HEK293T (cell line): ENCODE data around the gene DNAH14.

Experiments used
- BHLHE40 ChIP-seq: fragments of 450-650 bp; IDR thresholded peaks from 2 replicates; pipeline ENCODE4 v1.6.1; 2016; ENCODE audit warnings: mild to moderate bottlenecking, moderate library complexity, borderline replicate concordance
- ELF4 ChIP-seq: fragments of 450-650 bp; IDR thresholded peaks from 2 replicates; pipeline ENCODE4 v1.6.1; 2017; ENCODE audit warnings: antibody characterized with exemption
- FOXK2 ChIP-seq: fragments of 450-650 bp; IDR thresholded peaks from 2 replicates; pipeline ENCODE4 v1.6.1; 2016; ENCODE audit warnings: mild to moderate bottlenecking
- HDGF ChIP-seq: fragments of 450-650 bp; IDR thresholded peaks from 2 replicates; pipeline ENCODE4 v1.6.1; 2017; ENCODE audit warnings: antibody characterized with exemption, borderline replicate concordance
- NFRKB ChIP-seq: fragments of 450-650 bp; IDR thresholded peaks from 2 replicates; pipeline ENCODE4 v1.6.1; 2016; ENCODE audit warnings: mild to moderate bottlenecking, moderate library complexity
- SP1 ChIP-seq: fragments of 450-650 bp; IDR thresholded peaks from 2 replicates; pipeline ENCODE4 v1.6.1; 2017
- SUZ12 ChIP-seq: fragments of 450-650 bp; IDR thresholded peaks from 2 replicates; pipeline ENCODE4 v1.6.1; 2016; ENCODE audit warnings: mild to moderate bottlenecking
- TARDBP ChIP-seq: fragments of 450-650 bp; IDR thresholded peaks from 2 replicates; pipeline ENCODE4 v1.6.1; 2016
- ZNF384 ChIP-seq: fragments of 450-650 bp; IDR thresholded peaks from 2 replicates; pipeline ENCODE4 v1.6.1; 2016

- TF ChIP-seq NFRKB (no peak), HDGF (no peak), BHLHE40 (no peak), ZNF384 (no peak), ELF4 (no peak), SP1 (no peak), SUZ12 (no peak), TARDBP (no peak), FOXK2 (no peak)
Measured at GRCh38 chr1:225146478-225146877, 217.0 kb downstream of the DNAH14 start.
